ENCODE results near the gene ZFYVE19.

Gene ZFYVE19

GRCh38 chr15:40775740-40776536 lies 31.0 kb upstream of the ZFYVE19 start:
- Histone ChIP-seq H3K27ac (ENCODE audit: low read depth in 2 of 2, low read length in 2 of 2) (no peak overlapping the region), H3K4me1 (ENCODE audit: control insufficient read depth in 2 of 2, insufficient read depth in 2 of 2, low read length in 2 of 2) (peaks cover 0 to under 1% of the 10 kb centered on the region in 2 donors), H3K36me3 (ENCODE audit: control insufficient read depth in 2 of 2, insufficient read depth in 2 of 2, low read length in 2 of 2) (peaks cover 53 to 61% of the 10 kb centered on the region in 2 donors), H3K4me3 (ENCODE audit: low read length in 2 of 2) (no peak overlapping the region), H3K27me3 (ENCODE audit: control insufficient read depth in 2 of 2, insufficient read depth in 2 of 2, low read length in 2 of 2) (no peaks in the 10 kb centered on the region), H3K9me3 (ENCODE audit: control insufficient read depth in 2 of 2, low read length in 2 of 2) (no peaks in the 10 kb centered on the region), H3K9ac (ENCODE audit: low read depth in 1 of 2, low read length in 2 of 2) (no peak overlapping the region)

- Histone ChIP-seq H3K4me1 (ENCODE audit: control insufficient read depth in 2 of 2, insufficient read depth in 2 of 2, low read length in 2 of 2) (no peaks in the 10 kb centered on the region), H3K9ac (ENCODE audit: low read depth in 1 of 2, low read length in 2 of 2) (no peak overlapping the region), H3K27ac (ENCODE audit: low read depth in 2 of 2, low read length in 2 of 2) (no peak overlapping the region), H3K9me3 (ENCODE audit: control insufficient read depth in 2 of 2, low read length in 2 of 2) (no peaks in the 10 kb centered on the region), H3K36me3 (ENCODE audit: control insufficient read depth in 2 of 2, insufficient read depth in 2 of 2, low read length in 2 of 2) (peaks cover 53 to 61% of the 10 kb centered on the region in 2 donors), H3K27me3 (ENCODE audit: control insufficient read depth in 2 of 2, insufficient read depth in 2 of 2, low read length in 2 of 2) (no peaks in the 10 kb centered on the region), H3K4me3 (ENCODE audit: low read length in 2 of 2) (no peak overlapping the region)
These were observed 30.2 kb upstream of the ZFYVE19 start for GRCh38 chr15:40776537-40777141.

- H3K9me3 ChIP-seq (ENCODE audit: control insufficient read depth in 2 of 2, low read length in 2 of 2) = no peaks in the 10 kb centered on the region
These were observed 24.2 kb upstream of the ZFYVE19 start for GRCh38 chr15:40782609-40783227.

GRCh38 chr15:40785164-40785563 lies 21.7 kb upstream of the ZFYVE19 start:
- peaks cover 0 to under 1% of the 10 kb centered on the region in 2 donors for H3K36me3 ChIP-seq (ENCODE audit: control insufficient read depth in 2 of 2, insufficient read depth in 2 of 2, low read length in 2 of 2)
- no peak overlapping the region for H3K4me3 ChIP-seq (ENCODE audit: low read length in 2 of 2)
- H3K9ac ChIP-seq (ENCODE audit: low read depth in 1 of 2, low read length in 2 of 2) = no peak overlapping the region
- H3K4me1 ChIP-seq (ENCODE audit: control insufficient read depth in 2 of 2, insufficient read depth in 2 of 2, low read length in 2 of 2) = peaks cover 25 to 38% of the 10 kb centered on the region in 2 donors
- no peaks in the 10 kb centered on the region for H3K9me3 ChIP-seq (ENCODE audit: control insufficient read depth in 2 of 2, low read length in 2 of 2)
- no peak overlapping the region for H3K27ac ChIP-seq (ENCODE audit: low read depth in 2 of 2, low read length in 2 of 2)
- H3K27me3 ChIP-seq (ENCODE audit: control insufficient read depth in 2 of 2, insufficient read depth in 2 of 2, low read length in 2 of 2) = no peaks in the 10 kb centered on the region

More at GRCh38 chr15:40782609-40783227, 24.2 kb upstream of the ZFYVE19 start:
- no peaks in the 10 kb centered on the region for H3K27me3 ChIP-seq (ENCODE audit: control insufficient read depth in 2 of 2, insufficient read depth in 2 of 2, low read length in 2 of 2)
- H3K9ac ChIP-seq (ENCODE audit: low read depth in 1 of 2, low read length in 2 of 2) = no peak overlapping the region
- H3K36me3 ChIP-seq (ENCODE audit: control insufficient read depth in 2 of 2, insufficient read depth in 2 of 2, low read length in 2 of 2) = peaks cover 10 to 17% of the 10 kb centered on the region in 2 donors
- peaks cover 15 to 23% of the 10 kb centered on the region in 2 donors for H3K4me1 ChIP-seq (ENCODE audit: control insufficient read depth in 2 of 2, insufficient read depth in 2 of 2, low read length in 2 of 2)
- no peak overlapping the region for H3K4me3 ChIP-seq (ENCODE audit: low read length in 2 of 2)
- H3K27ac ChIP-seq (ENCODE audit: low read depth in 2 of 2, low read length in 2 of 2) = no peak overlapping the region

GRCh38 chr15:40785814-40786213 lies 21.1 kb upstream of the ZFYVE19 start:
- peaks cover 0 to 3% of the 10 kb centered on the region in 2 donors for H3K36me3 ChIP-seq (ENCODE audit: control insufficient read depth in 2 of 2, insufficient read depth in 2 of 2, low read length in 2 of 2)
- H3K27me3 ChIP-seq (ENCODE audit: control insufficient read depth in 2 of 2, insufficient read depth in 2 of 2, low read length in 2 of 2) = no peaks in the 10 kb centered on the region
- H3K4me3 ChIP-seq (ENCODE audit: low read length in 2 of 2) = no peak overlapping the region
- H3K9me3 ChIP-seq (ENCODE audit: control insufficient read depth in 2 of 2, low read length in 2 of 2) = no peaks in the 10 kb centered on the region
- H3K9ac ChIP-seq (ENCODE audit: low read depth in 1 of 2, low read length in 2 of 2) = peak overlapping the region in 1 of 2 donors; percentile 42
- peaks cover 25 to 40% of the 10 kb centered on the region in 2 donors for H3K4me1 ChIP-seq (ENCODE audit: control insufficient read depth in 2 of 2, insufficient read depth in 2 of 2, low read length in 2 of 2)
- H3K27ac ChIP-seq (ENCODE audit: low read depth in 2 of 2, low read length in 2 of 2) = no peak overlapping the region

GRCh38 chr15:40787344-40787841 lies 19.5 kb upstream of the ZFYVE19 start:
- Histone ChIP-seq H3K4me1 (ENCODE audit: control insufficient read depth in 2 of 2, insufficient read depth in 2 of 2, low read length in 2 of 2) (peaks cover 25 to 43% of the 10 kb centered on the region in 2 donors), H3K27me3 (ENCODE audit: control insufficient read depth in 2 of 2, insufficient read depth in 2 of 2, low read length in 2 of 2) (no peaks in the 10 kb centered on the region), H3K9ac (ENCODE audit: low read depth in 1 of 2, low read length in 2 of 2) (peak overlapping the region; percentile 20 to 62), H3K27ac (ENCODE audit: low read depth in 2 of 2, low read length in 2 of 2) (peak overlapping the region; percentile 85 to 86), H3K4me3 (ENCODE audit: low read length in 2 of 2) (peak overlapping the region; percentile 14 to 26), H3K36me3 (ENCODE audit: control insufficient read depth in 2 of 2, insufficient read depth in 2 of 2, low read length in 2 of 2) (peaks cover 0 to 6% of the 10 kb centered on the region in 2 donors), H3K9me3 (ENCODE audit: control insufficient read depth in 2 of 2, low read length in 2 of 2) (no peaks in the 10 kb centered on the region)

- peaks cover 25 to 44% of the 10 kb centered on the region in 2 donors for H3K4me1 ChIP-seq (ENCODE audit: control insufficient read depth in 2 of 2, insufficient read depth in 2 of 2, low read length in 2 of 2)
- no peaks in the 10 kb centered on the region for H3K9me3 ChIP-seq (ENCODE audit: control insufficient read depth in 2 of 2, low read length in 2 of 2)
- peak overlapping the region; percentile 17 to 62 for H3K9ac ChIP-seq (ENCODE audit: low read depth in 1 of 2, low read length in 2 of 2)
- peak overlapping the region in 1 of 2 donors; percentile 26 for H3K4me3 ChIP-seq (ENCODE audit: low read length in 2 of 2)
- peaks cover 0 to 6% of the 10 kb centered on the region in 2 donors for H3K36me3 ChIP-seq (ENCODE audit: control insufficient read depth in 2 of 2, insufficient read depth in 2 of 2, low read length in 2 of 2)
- no peaks in the 10 kb centered on the region for H3K27me3 ChIP-seq (ENCODE audit: control insufficient read depth in 2 of 2, insufficient read depth in 2 of 2, low read length in 2 of 2)
- H3K27ac ChIP-seq (ENCODE audit: low read depth in 2 of 2, low read length in 2 of 2) = peak overlapping the region; percentile 85 to 86
These were observed 18.9 kb upstream of the ZFYVE19 start for GRCh38 chr15:40787991-40788390.

- Histone ChIP-seq H3K36me3 (ENCODE audit: control insufficient read depth in 2 of 2, insufficient read depth in 2 of 2, low read length in 2 of 2) (peaks cover 0 to 6% of the 10 kb centered on the region in 2 donors), H3K27ac (ENCODE audit: low read depth in 2 of 2, low read length in 2 of 2) (peak overlapping the region in 1 of 2 donors; percentile 23), H3K4me1 (ENCODE audit: control insufficient read depth in 2 of 2, insufficient read depth in 2 of 2, low read length in 2 of 2) (peaks cover 32 to 55% of the 10 kb centered on the region in 2 donors), H3K9ac (ENCODE audit: low read depth in 1 of 2, low read length in 2 of 2) (no peak overlapping the region), H3K9me3 (ENCODE audit: control insufficient read depth in 2 of 2, low read length in 2 of 2) (no peaks in the 10 kb centered on the region), H3K4me3 (ENCODE audit: low read length in 2 of 2) (no peak overlapping the region), H3K27me3 (ENCODE audit: control insufficient read depth in 2 of 2, insufficient read depth in 2 of 2, low read length in 2 of 2) (no peaks in the 10 kb centered on the region)
These were observed 17.8 kb upstream of the ZFYVE19 start for GRCh38 chr15:40789119-40789518.

GRCh38 chr15:40789999-40790398 lies 16.9 kb upstream of the ZFYVE19 start:
- H3K27ac ChIP-seq (ENCODE audit: low read depth in 2 of 2, low read length in 2 of 2) = no peak overlapping the region

GRCh38 chr15:40790718-40791117 lies 16.2 kb upstream of the ZFYVE19 start:
- Histone ChIP-seq H3K4me1 (ENCODE audit: control insufficient read depth in 2 of 2, insufficient read depth in 2 of 2, low read length in 2 of 2) (peaks cover 33 to 57% of the 10 kb centered on the region in 2 donors), H3K9ac (ENCODE audit: low read depth in 1 of 2, low read length in 2 of 2) (no peak overlapping the region), H3K4me3 (ENCODE audit: low read length in 2 of 2) (no peak overlapping the region), H3K27me3 (ENCODE audit: control insufficient read depth in 2 of 2, insufficient read depth in 2 of 2, low read length in 2 of 2) (no peaks in the 10 kb centered on the region), H3K36me3 (ENCODE audit: control insufficient read depth in 2 of 2, insufficient read depth in 2 of 2, low read length in 2 of 2) (peaks cover 0 to 6% of the 10 kb centered on the region in 2 donors), H3K9me3 (ENCODE audit: control insufficient read depth in 2 of 2, low read length in 2 of 2) (no peaks in the 10 kb centered on the region), H3K27ac (ENCODE audit: low read depth in 2 of 2, low read length in 2 of 2) (no peak overlapping the region)

More at GRCh38 chr15:40789999-40790398, 16.9 kb upstream of the ZFYVE19 start:
- Histone ChIP-seq H3K4me1 (ENCODE audit: control insufficient read depth in 2 of 2, insufficient read depth in 2 of 2, low read length in 2 of 2) (peaks cover 33 to 55% of the 10 kb centered on the region in 2 donors), H3K27me3 (ENCODE audit: control insufficient read depth in 2 of 2, insufficient read depth in 2 of 2, low read length in 2 of 2) (no peaks in the 10 kb centered on the region), H3K9me3 (ENCODE audit: control insufficient read depth in 2 of 2, low read length in 2 of 2) (no peaks in the 10 kb centered on the region), H3K9ac (ENCODE audit: low read depth in 1 of 2, low read length in 2 of 2) (no peak overlapping the region), H3K4me3 (ENCODE audit: low read length in 2 of 2) (no peak overlapping the region), H3K36me3 (ENCODE audit: control insufficient read depth in 2 of 2, insufficient read depth in 2 of 2, low read length in 2 of 2) (peaks cover 0 to 6% of the 10 kb centered on the region in 2 donors)

Data from mucosa of rectum (tissue), 2 donors.